Embryonic facial prominence (tissue), 1 donor: Measurements from ENCODE around the gene MMP15.
"Not testable (repeated sequence)": the region's sequence is repeated elsewhere in the genome, so short reads cannot be mapped to it uniquely, and the experiment has no call there.

Source experiments
- DNase-seq: peaks from one replicate; pipeline ENCODE4 v3.0.0-alpha.2; 2016; ENCODE audit errors: extremely low spot score

The MMP15 gene

DNA sequence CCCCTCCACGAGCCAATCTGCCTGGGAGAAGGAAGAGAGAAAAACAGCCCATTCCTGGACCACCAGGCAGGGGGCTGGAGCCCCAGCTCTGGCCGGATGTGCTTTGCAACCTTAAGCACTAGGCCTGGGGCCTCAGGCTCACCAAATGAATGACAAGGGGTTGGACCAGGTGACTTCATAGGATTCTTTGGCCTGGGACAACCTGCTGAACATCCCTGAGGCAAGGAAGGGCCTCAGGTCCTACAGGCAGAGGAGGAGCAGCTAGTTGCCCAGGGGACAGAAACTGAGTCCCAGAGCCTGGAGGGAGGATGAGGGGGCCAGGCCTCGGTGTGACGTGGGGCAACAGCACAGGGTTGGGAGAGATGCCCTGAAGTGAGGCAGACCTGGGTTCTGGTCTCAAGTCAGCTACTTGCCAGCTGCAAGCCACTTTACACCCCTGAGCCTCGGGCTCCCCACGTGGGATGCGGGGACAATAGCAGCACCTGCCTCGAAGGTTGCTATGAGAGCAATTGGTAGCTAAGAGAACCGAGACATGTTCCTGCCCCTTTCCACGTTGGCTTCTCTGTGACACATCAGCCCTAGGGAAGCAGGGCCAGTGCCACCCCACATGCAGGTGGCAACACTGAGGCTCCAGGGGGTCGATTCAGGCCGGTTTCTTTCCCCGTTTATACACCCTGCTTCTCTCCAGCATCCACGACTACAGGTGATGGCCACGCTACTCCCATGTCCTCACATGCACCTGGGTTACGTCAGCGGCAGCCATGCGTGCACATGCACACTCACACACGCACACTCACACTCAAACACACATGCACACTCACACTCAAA lies 61.0 kb downstream of the MMP15 start:
- DNase-seq: no peak

DNA sequence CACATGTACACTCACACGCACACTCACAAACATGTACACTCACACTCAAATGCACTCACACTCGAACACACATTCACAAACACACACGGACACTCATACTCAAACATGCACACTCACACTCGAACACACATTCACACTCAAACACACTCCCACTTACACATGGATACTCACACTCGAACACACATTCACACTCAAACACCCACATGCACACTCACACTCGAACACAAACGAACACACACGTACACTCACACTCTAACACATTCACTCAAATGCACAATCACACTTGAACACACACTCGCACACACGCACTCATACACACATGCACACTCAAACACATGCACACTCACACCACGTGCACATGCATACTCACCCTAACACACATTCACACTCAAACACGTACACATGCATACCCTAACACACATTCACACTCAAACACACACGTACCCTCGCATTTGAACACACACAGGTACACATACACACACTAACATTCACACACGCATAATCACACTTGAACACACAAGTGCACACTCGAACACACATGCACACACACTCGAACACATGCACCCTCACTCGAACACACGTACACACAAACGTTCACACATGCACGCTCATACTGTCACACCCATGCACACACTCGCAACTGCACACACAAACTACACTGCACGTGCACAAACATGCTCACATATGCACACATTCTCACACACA lies 61.8 kb downstream of the MMP15 start:
- no peak for DNase-seq

DNA sequence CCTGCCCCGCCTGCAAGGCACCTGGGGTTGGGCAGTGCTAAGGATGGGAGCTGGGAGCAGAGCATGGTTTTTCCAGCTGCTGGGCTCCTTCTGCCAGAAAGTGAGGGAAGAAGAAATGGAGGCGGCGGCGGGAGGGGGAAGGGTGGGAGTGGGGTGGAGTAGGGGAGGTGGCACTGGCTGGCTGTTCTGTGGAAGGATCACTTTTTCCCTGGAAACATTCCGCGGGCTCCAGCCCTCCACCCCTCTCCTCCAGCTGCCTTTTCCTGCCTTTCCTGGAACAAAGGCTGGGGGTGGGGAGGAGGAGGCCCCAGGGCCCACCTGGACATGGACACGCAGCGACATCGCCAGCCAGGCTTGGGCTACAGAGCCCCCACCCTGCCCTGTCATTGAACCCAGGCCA lies 62.5 kb downstream of the MMP15 start:
- no peak for DNase-seq

DNA sequence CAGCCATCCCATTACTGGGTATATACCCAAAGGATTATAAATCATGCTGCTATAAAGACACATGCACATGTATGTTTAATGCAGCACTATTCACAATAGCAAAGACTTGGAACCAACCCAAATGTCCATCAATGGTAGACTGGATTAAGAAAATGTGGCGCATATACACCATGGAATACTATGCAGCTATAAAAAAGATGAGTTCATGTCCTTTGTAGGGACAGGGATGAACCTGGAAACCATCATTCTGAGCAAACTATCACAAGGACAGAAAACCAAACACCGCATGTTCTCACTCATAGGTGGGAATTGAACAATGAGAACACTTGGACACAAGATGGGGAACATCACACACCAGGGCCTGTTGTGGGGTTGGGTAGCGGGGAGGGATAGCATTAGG lies 64.8 kb downstream of the MMP15 start:
- DNase-seq: not testable (repeated sequence)

DNA sequence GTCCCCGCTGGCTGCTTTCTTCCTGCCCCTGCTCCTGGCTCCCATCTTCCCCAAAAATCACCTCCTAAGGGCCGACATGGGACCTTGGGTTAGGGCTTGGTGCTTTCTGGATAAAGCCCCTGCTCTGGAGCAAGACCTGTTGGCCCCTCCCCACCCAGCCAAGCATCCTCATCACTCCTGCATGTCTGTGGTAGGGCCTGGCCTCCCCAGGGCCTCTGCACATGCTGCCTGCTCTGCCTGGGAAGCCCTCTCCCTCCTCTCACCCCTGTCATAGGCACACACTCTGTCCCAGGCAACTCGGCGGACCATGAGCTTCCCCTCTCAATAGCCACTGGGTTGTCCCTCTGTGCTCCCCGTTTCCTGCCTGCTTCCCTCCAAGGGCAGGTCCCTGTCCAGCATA lies 68.5 kb downstream of the MMP15 start:
- no peak for DNase-seq

DNA sequence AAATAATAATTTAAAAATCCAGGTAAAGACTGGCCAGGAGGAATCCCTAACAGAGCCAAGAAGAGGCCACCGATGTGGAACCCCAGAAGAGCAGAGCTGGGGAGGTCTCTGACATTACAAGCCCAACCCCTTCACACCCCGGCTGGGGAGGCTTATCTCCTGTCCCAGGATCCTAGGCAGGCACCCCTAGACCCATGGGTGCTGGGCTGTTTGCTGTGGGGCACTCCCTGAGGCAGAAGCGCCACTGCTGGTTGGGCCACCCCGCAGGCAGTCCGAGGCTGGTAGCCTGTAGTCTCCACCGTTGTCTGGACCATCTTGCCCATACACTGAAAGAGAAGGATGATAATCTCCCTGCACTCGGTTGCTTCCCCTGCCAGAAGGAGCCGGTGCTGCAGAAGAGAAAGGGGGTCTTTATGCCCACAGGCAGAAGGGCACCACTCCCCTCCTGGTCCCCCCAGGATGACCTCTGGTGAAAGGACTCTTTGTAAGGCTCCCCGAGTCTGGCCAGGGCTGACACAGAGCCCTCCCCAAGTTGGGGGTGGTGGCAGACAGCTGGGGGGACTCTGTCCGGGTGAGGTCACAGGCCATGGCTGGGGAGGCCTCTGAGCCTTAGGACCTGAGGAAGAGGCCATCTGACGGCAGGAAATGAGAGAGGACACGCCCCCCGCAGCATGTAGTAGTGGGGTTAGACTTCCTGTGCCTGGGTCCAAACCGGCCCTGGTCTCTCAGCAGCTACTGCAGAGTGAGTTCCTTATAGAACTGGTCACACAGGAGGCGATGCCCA lies 69.4 kb downstream of the MMP15 start:
- DNase-seq: no peak

DNA sequence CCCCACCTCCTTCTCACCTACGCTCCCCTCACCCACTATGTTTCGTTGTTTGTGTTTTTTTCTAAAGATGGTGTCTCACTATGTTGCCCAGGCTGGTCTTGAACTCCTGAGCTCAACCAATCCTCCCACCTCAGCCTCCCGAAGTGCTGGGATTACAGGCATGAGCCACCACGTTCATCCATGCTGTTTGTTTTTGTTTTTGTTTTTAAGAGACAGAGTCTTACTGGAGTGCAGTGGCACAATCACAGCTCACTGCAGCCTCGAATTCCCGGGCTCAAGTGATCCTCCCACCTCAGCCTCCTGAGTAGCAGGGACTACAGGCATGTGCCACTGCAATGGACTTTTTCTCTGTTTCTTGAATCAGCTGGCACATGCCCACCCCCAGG lies 70.0 kb downstream of the MMP15 start:
- DNase-seq: not testable (repeated sequence)

DNA sequence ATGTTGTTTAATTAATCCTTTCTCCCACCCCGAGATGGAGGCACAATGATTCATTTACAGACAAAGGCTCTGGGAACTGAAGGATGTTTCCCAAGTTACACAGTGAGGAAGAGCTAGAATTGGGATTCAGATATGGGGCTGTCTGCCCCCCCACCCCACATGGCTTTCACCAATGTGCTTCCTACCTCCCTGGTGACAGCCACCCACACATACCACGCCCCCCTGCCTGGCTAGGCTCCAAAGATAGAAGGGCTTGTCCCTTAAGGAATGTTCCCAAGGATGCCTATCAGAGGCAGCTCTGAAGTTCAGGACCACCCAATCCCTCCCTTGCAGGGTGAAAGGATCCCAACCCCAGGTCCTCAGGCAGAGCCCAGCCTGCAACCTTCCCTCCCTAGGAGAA lies 70.7 kb downstream of the MMP15 start:
- DNase-seq: no peak
